NCI-H345 (cell line): ENCODE data around the gene ICE1.
"Not testable (repeated sequence)": the region's sequence is repeated elsewhere in the genome, so short reads cannot be mapped to it uniquely, and the experiment has no call there.

Source experiments
- DNase-seq: peaks from one replicate; lab custom pipeline; 2025; lab: John Stamatoyannopoulos, UW

The ICE1 gene

GRCh38 chr5:5398071-5398470, 24.4 kb upstream of the ICE1 start:
- DNase-seq: no peak

DNA sequence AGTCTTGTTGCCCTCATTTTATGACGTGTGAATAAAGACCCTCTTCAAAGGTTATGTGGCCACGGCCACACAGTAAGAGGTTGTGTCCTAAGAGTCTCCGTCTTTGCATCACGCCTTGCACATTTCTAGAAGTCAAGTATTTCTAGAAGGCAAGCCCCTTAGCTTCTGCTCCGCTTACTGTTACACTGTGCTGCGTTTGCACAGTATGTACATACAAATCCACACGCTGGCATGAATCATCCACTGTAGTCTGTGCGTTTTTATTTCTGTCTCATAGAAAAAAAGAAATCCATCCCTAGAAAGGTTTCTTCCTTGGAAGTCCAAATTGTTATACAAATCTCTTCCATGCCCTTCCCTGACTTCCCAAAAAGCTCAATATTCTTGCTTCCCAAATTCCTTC, 21.4 kb upstream of the ICE1 start:
- DNase-seq: no peak

GRCh38 chr5:5403741-5404140, 18.7 kb upstream of the ICE1 start:
- no peak for DNase-seq

DNA sequence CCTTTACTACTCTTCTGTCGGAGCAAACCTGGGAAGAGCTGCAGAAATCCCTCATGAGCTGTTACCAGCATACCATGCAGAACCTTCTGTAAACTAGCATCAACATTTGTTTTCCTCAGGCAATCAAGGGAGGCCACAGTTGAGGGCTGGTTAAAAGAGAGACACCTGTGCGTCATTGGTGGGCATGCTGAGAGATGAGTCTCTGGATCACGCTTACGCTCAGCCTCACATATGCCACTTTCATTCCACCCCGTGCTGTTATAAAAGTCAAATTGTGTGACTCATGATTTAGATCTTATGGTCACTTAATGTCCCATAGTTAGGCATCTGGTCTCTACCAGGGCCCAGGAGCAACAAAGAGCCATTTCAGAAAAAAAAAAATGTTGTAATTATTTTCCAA, 18.1 kb upstream of the ICE1 start:
- DNase-seq: no peak

- no peak for DNase-seq
Measured at GRCh38 chr5:5405441-5405840, 17.0 kb upstream of the ICE1 start.

DNA sequence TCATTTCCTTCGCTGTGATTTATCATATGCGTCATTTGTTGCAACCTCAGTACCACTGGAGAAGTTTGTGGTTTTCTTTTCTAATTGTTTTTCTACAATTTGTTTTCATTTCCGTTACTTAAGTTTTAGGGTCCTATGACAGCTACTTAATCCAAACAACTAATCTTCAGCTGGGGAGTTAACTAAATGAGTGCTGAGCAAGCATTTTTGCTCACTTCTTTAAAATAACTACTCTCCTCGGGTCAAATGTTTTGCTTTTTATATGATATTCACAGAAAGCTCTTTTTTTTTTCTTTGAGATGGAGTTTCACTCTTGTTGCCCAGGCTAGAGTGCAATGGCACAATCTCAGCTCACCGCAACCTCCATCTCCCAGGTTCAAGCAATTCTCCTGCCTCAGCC, 14.6 kb upstream of the ICE1 start:
- DNase-seq: no peak

- peak; percentile 1 for DNase-seq
Measured at GRCh38 chr5:5409151-5409810, 13.2 kb upstream of the ICE1 start.

DNA sequence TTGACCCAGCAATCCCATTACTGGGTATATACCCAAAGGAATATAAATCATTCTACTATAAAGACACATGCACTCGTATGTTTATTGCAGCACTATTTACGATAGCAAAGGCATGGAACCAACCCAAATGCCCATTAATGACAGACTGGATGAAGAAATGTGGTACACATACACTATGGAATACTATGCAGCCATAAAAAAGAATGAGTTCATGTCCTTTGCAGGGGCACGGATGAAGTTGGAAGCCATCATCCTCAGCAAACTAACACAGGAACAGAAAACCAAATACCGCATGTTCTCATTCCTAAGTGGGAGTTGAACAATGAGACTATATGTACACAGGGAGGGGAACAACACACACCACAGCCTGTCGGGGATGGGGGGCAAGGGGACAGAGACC, 8.6 kb upstream of the ICE1 start:
- DNase-seq: not testable (repeated sequence)

DNA sequence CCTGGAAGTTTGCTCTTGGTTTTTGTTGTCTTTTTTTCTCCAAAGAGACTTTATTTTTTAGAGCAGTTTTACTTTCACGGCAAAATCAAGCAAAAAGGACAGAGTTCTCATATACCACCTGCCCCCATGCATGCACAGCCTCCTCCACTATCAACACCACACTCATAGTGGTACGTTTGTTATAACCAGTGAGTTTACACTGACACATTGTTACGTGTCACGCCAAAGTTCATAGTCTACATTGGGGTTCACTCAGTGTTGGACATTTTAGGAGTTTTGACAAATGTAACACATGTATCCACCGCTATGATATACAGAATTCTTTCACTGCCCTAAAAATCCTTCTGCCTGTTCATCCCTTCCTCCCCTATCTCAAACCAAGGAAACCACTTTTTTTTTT, 7.5 kb upstream of the ICE1 start:
- DNase-seq: no peak

DNA sequence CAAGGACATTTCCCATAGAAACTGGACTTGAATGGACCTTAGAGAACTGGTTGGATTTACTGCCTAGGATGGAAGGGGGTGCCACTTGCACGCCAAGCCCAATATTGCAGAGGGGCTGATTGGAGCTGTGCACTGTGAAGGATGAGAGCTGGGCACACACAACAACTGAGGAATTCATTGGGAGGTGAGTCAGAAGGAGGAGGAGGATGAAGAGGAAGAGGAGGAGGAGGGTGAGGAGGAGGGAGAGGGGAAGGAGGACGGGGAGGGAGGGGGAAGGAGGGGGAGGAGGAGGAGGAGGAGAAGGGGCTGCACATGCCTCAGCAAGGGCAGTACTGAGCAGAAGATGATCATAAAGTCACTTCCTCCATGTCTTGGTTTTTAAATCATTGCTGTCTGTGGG, 5.7 kb upstream of the ICE1 start:
- no peak for DNase-seq

- no peak for DNase-seq
Measured at GRCh38 chr5:5418006-5418405, 4.5 kb upstream of the ICE1 start.

DNA sequence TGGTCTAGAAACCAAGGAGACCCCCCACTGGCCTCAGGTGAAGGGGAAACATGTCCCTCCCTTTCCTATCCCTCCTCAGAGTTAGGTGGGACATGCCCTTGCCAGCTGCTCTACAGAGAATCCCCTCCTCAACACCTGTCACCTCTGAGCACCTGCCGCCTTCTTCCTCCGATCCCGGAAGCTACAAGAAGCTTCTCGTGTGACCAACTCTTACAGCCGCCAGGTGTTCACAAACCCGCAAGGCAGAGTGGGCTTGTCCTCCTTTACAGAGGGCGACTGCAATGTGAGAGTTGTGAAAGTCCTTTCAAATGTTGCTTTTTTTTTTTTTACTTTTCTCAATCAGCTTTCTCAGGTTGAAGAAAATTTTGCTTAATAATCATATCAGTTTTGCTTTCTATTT, 3.7 kb upstream of the ICE1 start:
- no peak for DNase-seq

DNA sequence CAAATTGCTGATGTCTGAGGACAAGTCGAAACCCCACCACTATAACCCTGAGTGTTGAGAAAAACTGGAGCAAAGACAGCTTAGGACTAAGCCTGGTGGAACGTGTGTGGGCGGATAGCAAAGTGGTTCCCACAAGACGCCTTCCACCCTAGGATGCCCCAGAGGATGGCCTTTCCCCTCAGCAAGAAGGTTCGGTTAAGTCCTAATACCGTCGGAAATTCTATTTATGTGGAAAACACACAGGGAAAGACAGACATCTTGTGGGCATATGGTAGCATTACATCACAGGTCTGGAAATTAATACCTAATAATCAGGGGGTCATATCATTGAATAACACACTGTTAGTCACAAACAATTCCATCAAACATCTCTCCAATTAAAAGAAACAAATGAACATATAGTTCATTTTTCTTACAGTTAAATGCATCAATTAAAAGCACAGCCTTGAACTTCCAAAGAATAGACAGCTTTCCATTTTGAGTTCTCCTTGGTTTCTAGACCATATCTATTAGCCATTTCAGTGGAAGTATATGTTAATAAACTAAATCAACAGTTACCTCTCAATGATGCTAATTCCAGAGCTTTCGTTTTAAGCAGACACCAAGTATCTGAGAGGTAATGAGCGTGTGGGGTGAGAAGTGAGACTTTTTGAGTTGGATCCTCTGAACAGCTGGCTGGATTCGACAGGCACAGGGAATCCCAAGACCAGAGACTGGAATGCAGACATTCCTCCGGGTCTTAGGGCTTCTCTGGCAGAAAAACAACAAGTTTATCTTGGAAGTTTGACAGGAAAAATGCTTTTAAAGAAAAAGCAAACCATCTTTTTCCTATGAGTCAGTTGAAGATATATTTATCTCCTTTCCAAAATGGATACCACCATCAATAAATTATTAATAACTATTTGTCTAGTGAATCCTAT, 2.9 kb upstream of the ICE1 start:
- peak; percentile 57 for DNase-seq

DNA sequence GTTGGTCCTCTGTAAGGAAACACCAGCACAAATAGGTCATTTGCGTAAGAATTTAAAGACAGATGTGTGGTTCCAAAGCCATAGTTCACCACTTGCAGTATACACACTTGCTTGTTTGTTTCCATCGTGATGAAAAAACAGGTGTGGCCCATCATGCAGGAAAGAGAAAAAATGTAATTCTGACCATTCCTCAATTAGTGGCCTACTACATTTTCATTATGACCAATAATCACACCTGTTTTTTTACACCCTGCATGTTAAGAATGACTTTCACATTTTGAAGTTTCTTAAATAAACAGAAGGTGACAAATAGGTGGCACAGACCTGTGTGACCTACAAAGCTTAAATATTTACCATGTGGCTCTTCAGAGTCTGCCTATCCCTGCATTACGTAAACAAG, 2.2 kb upstream of the ICE1 start:
- DNase-seq: no peak

GRCh38 chr5:5421149-5421960, 1.1 kb upstream of the ICE1 start:
- peak; percentile 38 for DNase-seq

DNA sequence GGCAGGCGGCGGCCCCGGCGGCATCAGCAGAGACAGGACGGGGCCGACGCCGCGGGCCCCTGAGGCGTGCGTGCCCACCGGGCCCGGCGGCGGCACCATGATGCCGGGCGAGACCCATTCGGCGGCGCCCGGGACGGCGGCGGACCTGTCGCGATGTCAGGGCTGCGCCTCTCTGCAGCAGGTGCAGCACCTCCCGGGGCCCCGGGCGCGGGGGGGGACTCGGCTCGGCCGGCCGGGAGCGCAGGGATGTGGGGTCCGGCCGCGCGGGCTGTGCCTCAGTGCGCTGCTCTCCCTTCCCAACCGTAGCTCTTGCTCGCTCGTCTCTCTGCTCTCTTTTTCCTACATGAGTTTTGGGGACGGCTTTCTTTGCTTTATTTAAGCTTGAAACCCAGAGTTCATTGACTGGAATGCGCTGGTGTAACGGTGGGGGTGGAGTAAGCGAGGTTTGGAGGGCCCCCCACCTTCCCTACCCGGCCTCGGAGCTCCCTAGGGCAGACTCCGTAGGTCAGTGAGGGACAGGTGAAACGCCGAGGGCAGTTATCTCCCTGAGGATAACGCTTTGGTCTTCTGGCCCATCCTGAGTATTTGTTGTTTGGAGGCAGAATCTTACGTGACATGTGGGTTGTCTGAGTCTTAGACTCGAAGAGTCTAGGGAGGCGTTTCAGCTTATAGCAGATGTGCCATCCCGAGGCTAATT, 490 bp downstream of the ICE1 start:
- DNase-seq: peak; percentile 1

DNA sequence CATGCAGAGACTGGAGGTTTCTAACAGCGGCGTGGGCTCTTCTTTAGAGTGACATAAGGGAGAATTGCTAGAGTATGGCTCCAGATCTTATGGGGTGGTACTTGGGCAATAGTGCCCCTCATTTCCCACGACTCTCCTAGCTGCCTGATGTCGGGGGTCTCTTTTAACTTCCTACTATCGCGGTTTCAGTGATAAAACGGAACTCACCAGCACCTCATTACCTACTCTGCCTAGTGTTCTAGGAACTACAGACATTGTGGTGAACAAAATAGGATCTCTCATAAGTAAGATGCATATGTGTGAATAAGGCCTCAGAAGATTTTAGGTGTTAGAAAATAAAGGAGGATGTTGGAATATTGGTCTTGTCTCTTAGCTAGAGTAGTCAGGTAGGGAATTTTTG, 1.1 kb downstream of the ICE1 start:
- DNase-seq: no peak

DNA sequence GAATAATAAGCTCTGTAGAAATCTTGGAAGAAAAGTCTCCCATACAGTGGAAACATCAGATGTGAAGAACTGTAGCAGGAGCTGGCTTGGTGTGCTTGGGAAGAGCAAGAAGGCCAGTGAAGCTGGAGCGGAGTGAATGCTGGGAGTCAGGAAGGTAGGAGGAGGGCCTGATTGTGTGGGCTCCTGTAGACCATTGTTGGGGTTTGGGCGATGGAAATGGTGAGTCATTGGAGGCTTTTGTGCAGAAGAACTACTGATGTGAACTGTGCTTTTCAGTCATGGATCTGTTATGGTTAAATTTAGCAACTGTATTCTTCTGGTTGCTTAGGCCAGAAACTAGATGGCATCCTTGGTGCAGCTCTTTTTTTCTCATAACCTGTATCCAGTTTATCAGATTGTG, 2.3 kb downstream of the ICE1 start:
- DNase-seq: no peak

DNA sequence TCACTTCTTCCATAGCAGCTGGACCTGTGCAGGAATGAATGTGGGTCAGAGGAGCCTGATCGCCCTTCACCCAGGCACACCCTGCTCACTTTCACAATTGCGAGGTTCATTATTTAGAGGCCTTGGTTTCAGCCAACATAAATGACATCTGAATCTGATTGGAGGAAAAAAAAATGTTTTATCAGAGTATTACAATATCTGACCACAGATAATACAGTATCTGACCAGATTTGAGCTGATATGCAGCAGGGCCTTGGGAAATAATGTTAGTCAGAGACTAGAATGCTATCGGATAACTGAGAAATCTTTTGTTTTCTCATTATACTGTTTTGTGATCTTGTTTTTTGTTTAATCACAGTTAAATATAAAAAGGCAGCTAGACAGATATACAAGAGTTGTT, 7.7 kb downstream of the ICE1 start:
- no peak for DNase-seq

DNA sequence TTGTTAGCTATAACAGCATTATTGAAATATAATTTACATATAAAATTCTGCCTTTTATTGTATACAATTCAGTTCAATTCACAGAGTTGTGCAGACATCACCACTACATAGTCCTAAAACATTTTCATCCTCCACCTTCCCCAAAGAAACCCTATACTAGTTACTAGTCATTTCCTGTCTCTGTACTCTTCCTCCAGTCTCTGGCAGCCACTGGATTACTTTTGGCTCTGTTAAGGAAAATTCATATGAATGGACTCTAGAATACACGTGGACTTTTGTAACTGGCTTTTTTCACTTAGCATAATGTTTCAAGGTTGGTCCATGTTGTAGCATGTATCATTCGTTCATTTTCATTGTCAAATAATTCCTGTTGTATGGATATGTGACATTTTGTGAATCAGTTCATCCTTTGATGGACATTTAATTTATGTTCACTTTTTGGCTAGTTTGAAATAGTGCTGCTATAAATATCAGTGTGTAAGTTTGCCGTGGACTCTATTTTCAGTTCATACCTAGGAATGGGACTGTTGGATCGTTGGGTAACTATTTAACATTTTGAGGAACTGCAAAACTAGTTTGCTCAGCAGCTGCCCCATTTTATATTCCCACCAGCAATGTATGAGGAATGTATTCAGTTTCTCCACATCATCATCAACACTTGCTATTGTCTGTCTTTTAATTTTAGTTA, 9.7 kb downstream of the ICE1 start:
- no peak for DNase-seq

GRCh38 chr5:5436203-5436760, 13.8 kb downstream of the ICE1 start:
- no peak for DNase-seq
